Trophoblast cell (in vitro differentiated cells and primary cell): ENCODE results near the gene COX6A2.

ENCODE experiments used
- DNase-seq, 2 donors: peaks; one replicate each; pipeline ENCODE4 v3.0.0-alpha.2; 2016
- H2AFZ ChIP-seq: 2 replicates; pipeline ENCODE4 v1.6.1; 2013; ENCODE audit warnings: low read length, moderate library complexity, mild to moderate bottlenecking; ENCODE audit not compliant: insufficient read depth, poor library complexity
- H2AK5ac ChIP-seq: 2 replicates; pipeline ENCODE4 v1.6.1; 2013; ENCODE audit warnings: mild to moderate bottlenecking, low read length
- H2BK120ac ChIP-seq: 2 replicates; pipeline ENCODE4 v1.6.1; 2013; ENCODE audit warnings: low read length, mild to moderate bottlenecking, moderate library complexity; ENCODE audit not compliant: insufficient read depth, poor library complexity
- H2BK12ac ChIP-seq: 2 replicates; pipeline ENCODE4 v1.6.1; 2013; ENCODE audit warnings: mild to moderate bottlenecking, low read length, moderate library complexity
- H2BK5ac ChIP-seq: 2 replicates; pipeline ENCODE4 v1.6.1; 2013; ENCODE audit warnings: low read length, low read depth, moderate library complexity, mild to moderate bottlenecking; ENCODE audit not compliant: poor library complexity
- H3K14ac ChIP-seq: 2 replicates; pipeline ENCODE4 v1.6.1; 2013; ENCODE audit warnings: mild to moderate bottlenecking, low read length
- H3K18ac ChIP-seq: 2 replicates; pipeline ENCODE4 v1.6.1; 2013; ENCODE audit warnings: mild to moderate bottlenecking, low read length
- H3K23ac ChIP-seq: 2 replicates; pipeline ENCODE4 v1.6.1; 2013; ENCODE audit warnings: low read length
- H3K27ac ChIP-seq: 2 replicates; pipeline ENCODE4 v1.5.1; 2013; ENCODE audit warnings: low read depth, mild to moderate bottlenecking, inconsistent platforms, low read length, moderate library complexity
- H3K27me3 ChIP-seq: 2 replicates; pipeline ENCODE4 v1.6.1; 2013; ENCODE audit warnings: inconsistent platforms, mild to moderate bottlenecking, low read length, moderate library complexity; ENCODE audit not compliant: insufficient read depth
- H3K36me3 ChIP-seq, 2 experiments: 1 replicate in 1 of 2; 2 replicates in 1 of 2; pipeline ENCODE4 v1.6.1; 2013; ENCODE audit warnings: low read length in 2 of 2, mild to moderate bottlenecking in 2 of 2, moderate library complexity in 1 of 2; ENCODE audit not compliant: insufficient read depth in 2 of 2, control insufficient read depth in 1 of 2
- H3K4ac ChIP-seq: 2 replicates; pipeline ENCODE4 v1.6.1; 2013; ENCODE audit warnings: low read depth, mild to moderate bottlenecking, low read length, moderate library complexity
- H3K4me1 ChIP-seq, 2 experiments: 1 replicate in 1 of 2; 2 replicates in 1 of 2; pipeline ENCODE4 v1.6.1; 2013; ENCODE audit warnings: low read length in 2 of 2, mild to moderate bottlenecking in 2 of 2, moderate library complexity in 1 of 2; ENCODE audit not compliant: insufficient read depth in 2 of 2, control insufficient read depth in 1 of 2
- H3K4me2 ChIP-seq: 2 replicates; pipeline ENCODE4 v1.6.1; 2013; ENCODE audit warnings: inconsistent platforms, mild to moderate bottlenecking, low read length, moderate library complexity
- H3K4me3 ChIP-seq: 2 replicates; pipeline ENCODE4 v1.5.1; 2013; ENCODE audit warnings: mild to moderate bottlenecking, low read depth, low read length, inconsistent platforms
- H3K79me1 ChIP-seq: one replicate; pipeline ENCODE4 v1.6.1; 2013; ENCODE audit warnings: low read length
- H3K79me2 ChIP-seq: 2 replicates; pipeline ENCODE4 v1.6.1; 2013; ENCODE audit warnings: low read length, mild to moderate bottlenecking; ENCODE audit not compliant: control insufficient read depth, insufficient read depth, poor library complexity
- H3K9ac ChIP-seq: 2 replicates; pipeline ENCODE4 v1.6.1; 2013; ENCODE audit warnings: mild to moderate bottlenecking, low read length
- H3K9me3 ChIP-seq: 2 replicates; pipeline ENCODE4 v1.6.1; 2013; ENCODE audit warnings: low read depth, mild to moderate bottlenecking, control low read depth, inconsistent platforms, low read length; ENCODE audit not compliant: insufficient read depth
- H4K12ac ChIP-seq: 2 replicates; pipeline ENCODE4 v1.6.1; 2013; ENCODE audit warnings: low read depth, mild to moderate bottlenecking, low read length, moderate library complexity
- H4K8ac ChIP-seq: 2 replicates; pipeline ENCODE4 v1.6.1; 2013; ENCODE audit warnings: low read depth, mild to moderate bottlenecking, low read length, moderate library complexity
- H4K91ac ChIP-seq: one replicate; pipeline ENCODE4 v1.6.1; 2013; ENCODE audit warnings: low read depth, mild to moderate bottlenecking, low read length, moderate library complexity
- WGBS: extraction: QIAGEN DNeasy Blood & Tissue Kit; methylation state at CpG from one replicate; pipeline ENCODE4 v1.1.7; 2013; ENCODE audit warnings: missing lambda C conversion rate; ENCODE audit not compliant: insufficient read length, insufficient coverage; ENCODE audit errors: extremely low coverage; 5-methylcytosine and 5-hydroxymethylcytosine counted together

Gene COX6A2

DNA sequence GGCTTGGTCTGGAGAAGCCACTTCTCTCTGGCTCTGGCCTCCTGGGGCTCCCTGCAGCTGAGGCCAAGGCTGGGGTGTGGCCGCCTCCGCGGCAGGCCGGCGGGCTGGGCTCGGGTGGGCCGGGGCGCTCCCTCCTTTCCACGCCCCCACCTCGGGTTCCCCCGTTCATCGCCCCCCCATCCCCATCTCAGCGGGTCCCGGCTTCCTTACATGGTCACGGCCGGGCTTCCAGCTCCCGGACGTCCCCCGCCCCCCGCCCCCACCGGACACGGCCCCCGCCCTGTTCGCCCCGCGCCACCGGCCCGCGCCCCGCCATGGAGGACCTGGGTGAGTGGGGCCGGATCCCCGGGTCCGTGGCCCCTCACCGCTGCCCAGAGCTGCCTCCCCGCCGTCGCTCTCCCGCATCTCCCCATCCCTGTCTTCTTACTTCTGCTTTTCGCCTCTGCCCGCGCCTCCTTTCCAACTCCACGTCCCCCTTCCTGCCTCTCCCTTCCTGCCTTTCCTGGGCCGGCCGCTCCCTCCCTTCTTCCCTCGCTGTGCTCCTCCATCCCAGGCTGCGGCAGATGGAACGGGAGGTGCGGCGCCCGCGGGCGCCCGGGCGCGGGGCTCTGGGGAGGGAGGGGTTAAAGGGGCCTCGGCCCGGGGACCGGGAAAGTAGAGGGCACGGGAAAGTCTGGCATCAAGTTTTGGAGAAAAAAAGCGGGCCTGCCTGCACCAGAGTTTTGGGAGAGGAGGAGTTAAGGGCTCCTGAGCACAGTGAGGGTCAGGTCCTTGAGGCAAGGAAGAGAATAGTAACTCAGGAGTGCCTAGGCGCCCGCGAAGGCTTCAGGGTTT, 43.9 kb upstream of the COX6A2 start, which contains the start of gene TGFB1I1:
TGFB1I1 (plus strand) TSS at position 278 of the 834 bp plus-strand sequence; CDS start at position 315, 37 bp downstream.
- H4K12ac ChIP-seq, result peak within 1 kb of the TSS; percentile 57
- peak within 1 kb of the TSS; percentile 9 for H2AK5ac ChIP-seq
- H3K14ac ChIP-seq, result peak within 1 kb of the TSS; percentile 61
- peak within 1 kb of the TSS; percentile 59 for H3K4me2 ChIP-seq
- no peak within 1 kb of the TSS for H2BK12ac ChIP-seq
- H3K27me3 ChIP-seq, result peaks cover 10% of the 10 kb centered on the region
- H4K8ac ChIP-seq, result peak within 1 kb of the TSS; percentile 87
- peak within 1 kb of the TSS; percentile 30 for H3K4ac ChIP-seq
- H3K4me3 ChIP-seq, result peak within 1 kb of the TSS; percentile 75
- peaks cover 4% of the 10 kb centered on the region for H3K9me3 ChIP-seq
- peak within 1 kb of the TSS; percentile 82 for H4K91ac ChIP-seq
- H3K27ac ChIP-seq, result peak within 1 kb of the TSS; percentile 27
- DNase-seq, result no peak
- H2BK5ac ChIP-seq, result peak within 1 kb of the TSS; percentile 11
- no peak within 1 kb of the TSS for H3K23ac ChIP-seq
- peaks cover 16 to 17% of the 10 kb centered on the region in 2 experiments for H3K4me1 ChIP-seq
- peak within 1 kb of the TSS; percentile 82 for H3K18ac ChIP-seq
- H2BK120ac ChIP-seq, result peak within 1 kb of the TSS; percentile 48
- H3K79me2 ChIP-seq, result peaks cover 10% of the 10 kb centered on the region
- H2AFZ ChIP-seq, result peak within 1 kb of the TSS; percentile 68
- peaks cover 14 to 17% of the 10 kb centered on the region in 2 experiments for H3K36me3 ChIP-seq
- peak within 1 kb of the TSS; percentile 70 for H3K9ac ChIP-seq
- no CpG with 5 or more reads among the region's 63 CpGs for WGBS
- peaks cover 15% of the 10 kb centered on the region for H3K79me1 ChIP-seq

GRCh38 chr16:31471241-31471874, 43.2 kb upstream of the COX6A2 start:
- peaks cover 3% of the 10 kb centered on the region for H3K9me3 ChIP-seq
- peak overlapping the region; percentile 51 for H3K4me2 ChIP-seq
- peak overlapping the region; percentile 5 for H4K12ac ChIP-seq
- peak overlapping the region; percentile 6 for H3K4ac ChIP-seq
- no peak for DNase-seq
- H3K4me1 ChIP-seq, result peaks cover 12 to 14% of the 10 kb centered on the region in 2 experiments
- no peak overlapping the region for H2BK5ac ChIP-seq
- H2AFZ ChIP-seq, result no peak overlapping the region
- WGBS, result no CpG with 5 or more reads among the region's 15 CpGs
- peaks cover 10% of the 10 kb centered on the region for H3K79me2 ChIP-seq
- H3K36me3 ChIP-seq, result peaks cover 16 to 18% of the 10 kb centered on the region in 2 experiments
- H3K14ac ChIP-seq, result peak overlapping the region; percentile 15
- H3K27ac ChIP-seq, result no peak overlapping the region
- H4K91ac ChIP-seq, result peak overlapping the region; percentile 64
- H3K27me3 ChIP-seq, result peaks cover 6% of the 10 kb centered on the region
- no peak overlapping the region for H3K23ac ChIP-seq
- peak overlapping the region; percentile 60 for H3K4me3 ChIP-seq
- H2AK5ac ChIP-seq, result no peak overlapping the region
- H3K9ac ChIP-seq, result peak overlapping the region; percentile 63
- H3K79me1 ChIP-seq, result peaks cover 14% of the 10 kb centered on the region
- H3K18ac ChIP-seq, result no peak overlapping the region
- H4K8ac ChIP-seq, result peak overlapping the region; percentile 85
- H2BK120ac ChIP-seq, result no peak overlapping the region
- no peak overlapping the region for H2BK12ac ChIP-seq

GRCh38 chr16:31470615-31471014, 42.5 kb upstream of the COX6A2 start:
- WGBS, result no CpG with 5 or more reads among the region's 3 CpGs
- no peak overlapping the region for H3K4ac ChIP-seq

GRCh38 chr16:31467858-31468257, 39.7 kb upstream of the COX6A2 start:
- Histone ChIP-seq H3K27ac (no peak overlapping the region), H3K9me3 (peaks cover 5% of the 10 kb centered on the region), H2BK120ac (no peak overlapping the region), H2BK5ac (no peak overlapping the region), H3K4me2 (no peak overlapping the region), H2AFZ (no peak overlapping the region), H3K36me3 (peaks cover 18 to 28% of the 10 kb centered on the region in 2 experiments), H3K9ac (no peak overlapping the region), H3K18ac (no peak overlapping the region), H4K8ac (no peak overlapping the region), H3K4me3 (no peak overlapping the region), H2BK12ac (no peak overlapping the region), H4K91ac (no peak overlapping the region), H3K27me3 (no peaks in the 10 kb centered on the region), H2AK5ac (no peak overlapping the region), H4K12ac (no peak overlapping the region), H3K79me1 (peaks cover 14% of the 10 kb centered on the region), H3K4me1 (peaks cover 9 to 11% of the 10 kb centered on the region in 2 experiments), H3K79me2 (peaks cover 10% of the 10 kb centered on the region), H3K14ac (no peak overlapping the region), H3K4ac (no peak overlapping the region), H3K23ac (no peak overlapping the region)
- no CpG with 5 or more reads among the region's 5 CpGs for WGBS
- DNase-seq, result no peak

More at GRCh38 chr16:31470615-31471014, 42.5 kb upstream of the COX6A2 start:
- H3K4me1 ChIP-seq, result peaks cover 9 to 12% of the 10 kb centered on the region in 2 experiments
- H2BK120ac ChIP-seq, result no peak overlapping the region
- peaks cover 6% of the 10 kb centered on the region for H3K9me3 ChIP-seq
- H4K8ac ChIP-seq, result no peak overlapping the region
- no peak overlapping the region for H3K23ac ChIP-seq
- H3K79me1 ChIP-seq, result peaks cover 14% of the 10 kb centered on the region
- no peak overlapping the region for H2AFZ ChIP-seq
- H3K27ac ChIP-seq, result no peak overlapping the region
- no peak overlapping the region for H3K4me2 ChIP-seq
- DNase-seq, result no peak
- H2BK5ac ChIP-seq, result no peak overlapping the region
- H3K79me2 ChIP-seq, result peaks cover 10% of the 10 kb centered on the region
- no peak overlapping the region for H3K9ac ChIP-seq
- no peak overlapping the region for H2AK5ac ChIP-seq
- H3K27me3 ChIP-seq, result peaks cover 4% of the 10 kb centered on the region
- H4K12ac ChIP-seq, result no peak overlapping the region
- H4K91ac ChIP-seq, result no peak overlapping the region
- H2BK12ac ChIP-seq, result no peak overlapping the region
- H3K4me3 ChIP-seq, result no peak overlapping the region
- H3K36me3 ChIP-seq, result peaks cover 19 to 25% of the 10 kb centered on the region in 2 experiments
- no peak overlapping the region for H3K18ac ChIP-seq
- H3K14ac ChIP-seq, result no peak overlapping the region
